Brain microvascular endothelial cell (primary cell): ENCODE data around the gene RALGAPA2.

Experiments used
- DNase-seq: peaks from one replicate; pipeline ENCODE4 v3.0.0-alpha.2; 2020
- H3K27ac ChIP-seq: fragments of 250-450 bp; sonication (Bioruptor Pico); 2 replicates; pipeline ENCODE4 v1.5.1; 2020; ENCODE audit warnings: mild to moderate bottlenecking, moderate library complexity
- H3K27me3 ChIP-seq: fragments of 250-450 bp; sonication (Bioruptor Pico); replicated peaks from 2 replicates; pipeline ENCODE4 v1.5.1; 2020; ENCODE audit warnings: mild to moderate bottlenecking
- H3K36me3 ChIP-seq: fragments of 250-450 bp; sonication (Bioruptor Pico); replicated peaks from 2 replicates; pipeline ENCODE4 v1.5.1; 2020; ENCODE audit warnings: mild to moderate bottlenecking
- H3K4me3 ChIP-seq: 2 replicates; pipeline ENCODE4 v1.5.1; 2011; ENCODE audit warnings: low read depth, mild to moderate bottlenecking, control low read depth, low read length, moderate library complexity
- CTCF ChIP-seq: IDR thresholded peaks from 2 replicates; pipeline ENCODE4 v1.5.1; 2011; ENCODE audit warnings: low read depth, mild to moderate bottlenecking, moderate library complexity, low read length, control low read depth, inconsistent platforms; ENCODE audit errors: missing control alignments
- in situ Hi-C: cut with HindIII; loops from 2 replicates; pipeline ENCODE4 v1.10.0; 2017; ENCODE audit warnings: low sequenced_read_pairs, low pct_ligation_motif_present

The RALGAPA2 gene

DNA sequence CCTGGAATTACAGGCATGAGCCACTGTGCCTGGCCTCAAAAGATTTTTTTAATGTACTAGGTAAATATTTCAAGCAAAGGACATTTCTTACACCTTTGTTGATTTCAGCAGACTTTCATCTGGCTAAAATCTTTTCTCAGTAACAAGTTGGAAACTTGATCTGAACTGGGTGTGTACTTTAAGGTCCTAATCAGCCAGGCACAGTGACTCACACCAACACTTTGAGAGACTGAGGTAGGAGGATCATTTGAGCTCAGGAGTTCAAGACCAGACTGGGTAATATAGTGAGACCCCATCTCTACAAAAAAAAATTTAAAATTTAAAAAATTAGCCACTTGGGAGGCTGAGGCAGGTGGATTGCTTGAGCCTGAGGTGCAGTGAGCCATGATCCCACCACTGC, 7.0 kb upstream of the RALGAPA2 start:
- TF ChIP-seq CTCF, result no peak
- Histone ChIP-seq H3K4me3 (no peak overlapping the region), H3K27ac (no peak overlapping the region), H3K36me3 (no peaks in the 10 kb centered on the region), H3K27me3 (no peaks in the 10 kb centered on the region)
- no peak for DNase-seq
- in situ Hi-C loops, result no loop called here

DNA sequence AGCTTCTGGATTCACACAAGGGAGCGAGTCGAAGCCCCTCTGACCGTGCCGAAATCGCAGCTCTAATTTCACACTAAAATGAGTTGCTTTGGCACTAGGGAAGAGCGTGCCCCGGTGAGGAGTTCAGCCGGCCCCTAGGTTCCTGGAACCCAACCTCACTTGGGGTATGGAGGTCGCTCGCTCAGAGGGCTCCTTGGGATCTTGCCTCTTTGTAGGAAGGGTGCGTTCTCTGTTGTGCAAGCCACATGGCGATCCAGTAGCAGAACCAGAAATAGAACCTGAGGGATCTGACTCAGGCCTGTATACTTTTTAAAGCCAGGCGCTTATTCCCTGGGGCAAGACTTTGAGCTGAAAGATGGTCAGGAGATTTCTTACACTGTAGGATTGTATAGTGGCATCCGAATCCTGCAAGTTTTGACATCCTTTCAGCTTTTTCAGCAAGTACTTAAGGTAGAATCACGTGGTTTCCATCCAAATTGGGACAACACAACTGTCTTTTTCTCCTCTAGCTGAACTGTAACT, 861 bp upstream of the RALGAPA2 start:
- Histone ChIP-seq H3K27me3 (no peaks in the 10 kb centered on the region), H3K36me3 (no peaks in the 10 kb centered on the region), H3K27ac (no peak overlapping the region), H3K4me3 (peak overlapping the region; percentile 73)
- no peak for DNase-seq
- TF ChIP-seq CTCF, result no peak
- in situ Hi-C loops, result no loop called here

DNA sequence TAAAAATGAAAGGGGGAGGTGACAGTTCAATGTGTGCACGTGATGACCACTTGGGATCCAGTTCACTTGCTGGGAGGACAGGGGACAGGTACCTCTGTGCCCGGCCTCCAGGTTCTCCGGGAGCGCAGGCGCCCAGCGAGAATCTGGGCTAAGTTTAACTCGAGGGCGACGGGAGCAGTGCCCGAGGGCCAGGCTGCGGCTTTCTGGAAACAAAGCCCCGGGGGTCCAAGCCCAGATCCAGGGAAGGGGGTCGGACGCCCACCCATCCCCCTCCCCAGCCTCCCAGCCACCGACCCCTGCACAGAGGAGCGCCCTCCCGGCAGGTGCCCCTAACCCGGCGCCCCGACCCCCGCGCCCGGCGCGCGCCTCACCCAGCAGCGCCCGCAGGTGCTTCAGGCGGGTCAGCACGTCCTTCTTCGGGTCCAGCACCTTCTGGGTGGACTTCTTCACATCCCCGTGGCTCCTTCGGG, 405 bp downstream of the RALGAPA2 start:
- Histone ChIP-seq H3K36me3 (no peaks in the 10 kb centered on the region), H3K27me3 (no peaks in the 10 kb centered on the region), H3K27ac (peak overlapping the region; percentile 82), H3K4me3 (peak overlapping the region; percentile 73)
- TF ChIP-seq CTCF, result no peak
- DNase-seq, result no peak
- in situ Hi-C loops, result no loop called here

DNA sequence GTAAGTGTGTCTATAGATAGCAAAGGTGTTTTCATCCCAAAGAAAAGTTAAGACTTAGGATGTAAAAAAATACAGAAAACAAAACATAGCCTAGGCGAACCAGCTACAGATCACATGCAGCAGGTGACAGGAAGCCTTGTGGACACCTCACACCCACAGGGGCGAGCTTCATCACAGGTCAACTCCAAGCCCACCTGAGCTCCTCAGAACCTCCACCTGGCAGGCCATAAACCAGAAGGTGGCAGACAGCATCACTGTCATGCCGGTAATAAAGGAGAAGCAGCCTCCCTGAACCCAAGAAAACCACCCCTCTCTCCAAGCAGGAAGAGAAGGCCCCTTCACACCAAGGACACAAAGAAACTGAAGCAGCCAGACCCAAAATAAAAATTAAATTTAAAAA, 1.0 kb downstream of the RALGAPA2 start:
- Histone ChIP-seq H3K4me3 (peak overlapping the region; percentile 73), H3K27me3 (no peaks in the 10 kb centered on the region), H3K27ac (no peak overlapping the region), H3K36me3 (no peaks in the 10 kb centered on the region)
- TF ChIP-seq CTCF, result no peak
- in situ Hi-C loops, result no loop called here
- no peak for DNase-seq

GRCh38 chr20:20710443-20711315, 1.8 kb downstream of the RALGAPA2 start:
- no peak for DNase-seq
- Histone ChIP-seq H3K27me3 (no peaks in the 10 kb centered on the region), H3K27ac (no peak overlapping the region), H3K4me3 (no peak overlapping the region), H3K36me3 (no peaks in the 10 kb centered on the region)
- in situ Hi-C loops, result no loop called here
- TF ChIP-seq CTCF, result no peak
